Measurements from ENCODE around the gene SLC25A11.

SLC25A11 gene

GRCh38 chr17:4895657-4896331 is 44.1 kb downstream of the SLC25A11 start:
- DNase-seq (ENCODE audit: low spot score): no peak

- no peak for DNase-seq (ENCODE audit: low spot score)
Measured at GRCh38 chr17:4895121-4895520, 44.7 kb downstream of the SLC25A11 start.

GRCh38 chr17:4893721-4894560 is 45.9 kb downstream of the SLC25A11 start:
- no peak for DNase-seq (ENCODE audit: low spot score)

DNA sequence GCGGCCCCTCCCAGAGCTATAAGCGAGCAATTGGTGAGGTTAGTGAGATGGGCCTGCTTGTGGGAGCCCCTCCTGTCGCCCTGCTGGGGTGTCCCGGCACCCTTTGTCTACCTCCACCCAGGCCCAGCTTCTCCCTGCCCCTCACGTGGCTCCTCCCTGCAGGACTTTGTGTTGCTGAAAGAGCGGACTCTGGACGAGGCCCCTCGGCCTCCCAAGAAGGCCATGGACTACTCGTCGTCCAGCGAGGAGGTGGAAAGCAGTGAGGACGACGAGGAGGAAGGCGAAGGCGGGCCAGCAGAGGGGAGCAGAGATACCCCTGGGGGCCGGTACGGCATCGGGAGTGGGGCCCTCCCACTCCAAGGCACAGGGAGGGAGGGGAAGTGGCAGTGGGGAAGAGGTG is 46.6 kb downstream of the SLC25A11 start:
- no peak for DNase-seq (ENCODE audit: low spot score)

DNA sequence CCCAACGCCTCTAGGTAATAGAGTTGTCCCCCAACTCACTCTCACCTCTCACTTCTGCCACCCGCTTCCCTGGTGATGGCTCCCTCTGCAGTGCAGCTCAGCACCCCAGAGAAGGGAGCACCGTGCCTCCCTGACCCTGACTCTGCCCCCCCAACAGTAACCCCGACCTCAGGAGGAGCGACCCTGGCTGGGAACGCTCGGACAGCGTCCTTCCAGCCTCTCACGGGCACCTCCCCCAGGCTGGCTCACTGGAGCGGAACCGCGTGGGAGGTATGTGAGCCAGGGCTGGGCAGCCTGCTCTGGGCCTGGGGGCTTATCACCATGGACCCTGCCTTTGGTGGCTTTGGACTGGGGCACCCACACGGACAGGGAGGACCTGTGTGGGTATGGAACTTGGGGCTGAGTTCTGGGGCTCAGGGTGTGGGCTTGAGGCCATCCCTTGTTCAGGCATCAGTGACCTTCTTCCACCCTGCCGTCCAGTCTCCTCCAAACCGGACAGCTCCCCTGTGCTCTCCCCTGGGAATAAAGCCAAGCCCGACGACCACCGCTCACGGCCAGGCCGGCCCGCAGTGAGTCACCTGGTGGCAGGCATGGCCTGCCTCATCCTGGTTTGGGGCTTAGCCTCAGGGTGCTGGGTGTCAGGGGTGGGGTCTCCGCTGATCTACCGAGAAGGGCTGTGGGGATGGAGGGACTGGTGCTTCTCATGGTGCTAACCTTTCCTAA is 47.2 kb downstream of the SLC25A11 start:
- no peak for DNase-seq (ENCODE audit: low spot score)

DNA sequence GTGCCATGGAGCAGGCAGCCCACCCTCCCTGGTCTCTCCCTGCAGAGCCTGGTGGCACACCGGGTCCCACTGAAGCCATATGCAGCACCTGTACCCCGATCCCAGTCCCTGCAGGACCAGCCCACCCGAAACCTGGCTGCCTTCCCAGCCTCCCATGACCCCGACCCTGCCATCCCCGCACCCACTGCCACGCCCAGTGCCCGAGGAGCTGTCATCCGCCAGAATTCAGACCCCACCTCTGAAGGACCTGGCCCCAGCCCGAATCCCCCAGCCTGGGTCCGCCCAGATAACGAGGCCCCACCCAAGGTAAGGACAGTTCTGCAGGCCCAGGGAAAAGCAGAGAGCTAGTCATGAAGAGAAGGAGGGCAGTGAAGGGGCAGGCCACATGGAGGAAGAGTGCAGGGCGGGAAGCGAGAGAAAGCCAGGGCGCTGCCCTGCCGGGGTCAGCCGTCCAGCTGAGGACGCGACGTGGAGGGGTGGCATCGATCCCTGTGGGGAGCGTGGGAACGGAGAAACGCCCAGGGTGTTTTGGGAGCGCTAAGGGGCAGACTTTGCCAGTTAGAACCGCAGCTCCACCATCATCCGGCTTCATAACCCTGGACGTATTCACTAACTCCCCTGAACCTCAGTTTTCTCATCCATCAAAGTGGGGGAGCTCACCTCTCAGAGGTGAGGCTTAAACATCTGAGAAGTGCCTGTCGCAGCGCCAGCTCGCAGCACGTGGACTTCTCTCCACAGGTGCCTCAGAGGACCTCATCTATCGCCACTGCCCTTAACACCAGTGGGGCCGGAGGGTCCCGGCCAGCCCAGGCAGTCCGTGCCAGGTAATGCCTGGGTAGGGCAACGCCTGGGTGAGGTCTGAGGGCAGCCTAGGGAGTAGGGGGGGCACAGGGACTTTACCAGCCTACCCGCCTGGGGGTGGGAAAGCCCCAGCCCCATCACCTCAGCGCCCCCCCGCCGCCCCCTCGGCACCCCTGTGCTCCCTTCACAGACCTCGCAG is 48.1 kb downstream of the SLC25A11 start:
- no peak for DNase-seq (ENCODE audit: low spot score)

GRCh38 chr17:4887581-4887980 is 52.3 kb downstream of the SLC25A11 start:
- no peak for DNase-seq (ENCODE audit: low spot score)

All from activated CD4-positive, alpha-beta T cell treated with anti-CD3 and anti-CD28 coated beads, Interleukin-2, Interleukin-4, amounts not matched to agents 100 ng/mL and 50 ng/mL, durations not matched to agents 16 hours and 8 hours (primary cell).